GM18526 (cell line): ENCODE measurements around the gene MYO1E.

ENCODE experiments used
- POLR2A ChIP-seq: IDR thresholded peaks from 3 replicates; pipeline ENCODE4 v1.6.1; 2011; ENCODE audit not compliant: insufficient read length; ENCODE audit errors: extremely low read depth

MYO1E gene

GRCh38 chr15:59199626-59200465, 172.8 kb downstream of the MYO1E start:
- no peak for TF ChIP-seq POLR2A

- TF ChIP-seq POLR2A = no peak
Measured at GRCh38 chr15:59197454-59197853, 175.2 kb downstream of the MYO1E start.

GRCh38 chr15:59196416-59196815, 176.3 kb downstream of the MYO1E start:
- TF ChIP-seq POLR2A = no peak

- no peak for TF ChIP-seq POLR2A
Measured at GRCh38 chr15:59194639-59195325, 177.9 kb downstream of the MYO1E start.

DNA sequence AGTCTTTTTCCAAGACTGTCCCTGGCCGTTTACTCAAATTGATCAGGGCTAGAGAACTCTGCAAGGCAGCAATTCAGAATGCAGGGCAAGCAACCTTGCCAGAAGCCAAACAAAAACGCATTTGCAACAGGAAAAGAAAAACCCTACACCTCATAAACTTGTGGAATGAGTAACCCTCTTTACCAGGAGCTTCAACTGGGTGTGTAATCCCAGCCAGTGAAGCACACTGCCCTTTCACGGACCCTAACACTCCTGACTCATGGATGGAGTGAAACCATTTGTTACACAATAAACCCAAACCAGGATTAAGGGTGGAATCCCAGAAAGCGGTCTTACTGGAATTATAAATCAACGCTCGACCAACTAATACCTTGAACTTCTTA, 180.8 kb downstream of the MYO1E start:
- no peak for TF ChIP-seq POLR2A

DNA sequence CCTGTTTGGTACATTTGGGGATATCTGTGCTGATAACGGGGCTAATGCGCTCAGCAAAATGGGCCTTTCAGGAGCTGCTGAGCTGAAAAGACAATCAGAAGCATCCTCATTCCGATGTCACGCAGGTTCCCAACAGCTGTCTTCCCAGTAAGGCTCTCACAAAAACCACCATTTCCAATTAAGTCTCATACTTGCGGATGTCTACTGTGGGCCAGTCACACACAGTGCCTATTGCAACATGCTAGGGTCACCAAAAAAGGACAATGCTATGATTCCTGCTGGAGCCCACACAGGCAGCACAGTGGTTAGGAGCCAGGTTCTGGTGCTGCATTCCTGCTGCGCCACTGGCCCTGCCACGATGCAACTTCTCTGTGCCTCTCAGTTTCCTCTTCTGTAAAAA, 182.4 kb downstream of the MYO1E start:
- no peak for TF ChIP-seq POLR2A

DNA sequence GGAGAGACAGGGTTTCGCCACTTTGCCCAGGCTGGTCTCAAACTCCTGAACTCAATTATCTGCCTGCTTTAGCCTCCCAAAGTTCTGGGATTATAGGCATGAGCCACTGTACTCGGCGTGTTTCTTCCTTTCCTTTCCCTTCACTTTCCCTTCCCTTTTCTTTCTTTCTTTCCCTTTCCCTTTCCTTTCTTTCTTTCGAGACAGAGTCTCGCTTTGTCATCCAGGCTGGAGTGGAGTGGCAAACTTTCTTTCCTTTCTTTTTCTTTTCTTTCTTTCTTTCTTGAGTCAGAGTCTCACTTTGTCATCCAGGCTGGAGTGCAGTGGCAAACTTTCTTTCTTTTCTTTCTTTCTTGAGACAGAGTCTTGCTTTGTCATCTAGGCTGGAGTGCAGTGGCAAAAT, 183.4 kb downstream of the MYO1E start:
- TF ChIP-seq POLR2A = no peak

- TF ChIP-seq POLR2A = no peak
Measured at GRCh38 chr15:59186501-59186900, 186.2 kb downstream of the MYO1E start.

DNA sequence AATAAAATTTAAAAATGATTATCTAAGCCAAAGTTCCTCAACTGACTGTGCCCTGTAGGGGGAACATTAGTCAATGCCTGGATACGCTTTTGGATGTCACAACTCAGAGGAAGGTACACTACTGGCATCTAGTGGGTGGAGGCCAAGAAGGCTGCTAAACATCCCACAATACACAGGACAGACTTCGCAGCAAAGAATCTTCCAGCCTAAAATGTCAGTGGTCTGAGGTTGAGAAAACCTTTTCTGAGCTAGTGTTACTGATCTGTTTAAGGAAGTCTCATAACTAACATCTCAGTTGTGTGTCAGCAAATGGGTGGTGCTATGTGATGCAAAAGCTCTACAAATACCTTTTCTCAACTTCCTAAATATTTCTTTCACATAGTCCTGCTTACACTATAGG, 186.9 kb downstream of the MYO1E start:
- no peak for TF ChIP-seq POLR2A

DNA sequence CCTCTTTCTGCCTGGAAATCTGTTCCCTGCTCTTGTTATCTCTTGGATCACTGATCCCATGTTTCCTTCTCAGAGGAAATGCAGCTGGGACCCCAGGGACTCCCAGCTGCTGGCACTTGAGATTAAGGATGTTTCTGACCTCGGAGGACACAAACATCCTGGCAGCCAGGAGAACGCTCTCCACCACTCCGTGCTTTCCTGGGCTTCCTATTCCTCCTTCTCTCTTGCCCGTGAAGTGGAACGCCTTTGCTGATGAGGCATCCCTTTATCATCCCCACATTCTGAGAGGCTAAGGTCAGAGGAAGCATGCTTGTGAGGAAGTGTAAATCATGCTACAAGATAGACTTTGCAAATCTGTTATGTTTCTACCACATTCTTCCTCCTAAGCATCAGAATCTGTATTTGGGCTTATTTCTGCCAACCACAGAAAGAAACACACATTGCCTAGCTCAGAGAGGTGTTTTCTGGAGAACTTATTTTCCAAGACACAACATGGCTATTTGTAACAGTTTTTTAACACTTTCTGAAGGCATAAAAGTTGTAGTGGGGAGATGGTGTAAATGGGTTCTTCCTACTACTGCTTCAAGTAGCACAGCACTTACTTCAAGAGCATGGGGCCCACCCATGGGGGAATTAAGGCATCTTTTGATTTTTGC, 191.6 kb downstream of the MYO1E start:
- TF ChIP-seq POLR2A = no peak

DNA sequence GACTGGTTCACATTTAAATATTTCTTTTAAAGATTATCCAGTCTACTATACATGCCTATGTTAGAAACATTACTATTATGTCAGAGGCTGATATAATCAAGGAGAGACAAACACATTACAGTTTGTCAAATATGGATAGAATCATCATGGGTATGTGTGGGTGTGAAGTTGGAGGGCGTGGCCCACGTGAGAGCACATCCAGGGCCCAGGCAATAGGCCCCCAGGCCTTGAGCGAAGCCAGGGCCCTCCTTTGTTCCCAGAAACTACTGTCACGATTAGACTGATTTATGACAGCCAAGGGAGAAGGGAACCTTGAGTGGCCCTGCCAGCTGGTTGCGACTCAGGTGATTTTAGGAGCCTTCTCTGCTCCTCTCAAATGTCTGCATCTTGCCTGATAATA, 193.0 kb downstream of the MYO1E start:
- no peak for TF ChIP-seq POLR2A

- TF ChIP-seq POLR2A = no peak
Measured at GRCh38 chr15:59178151-59178695, 194.4 kb downstream of the MYO1E start.

- TF ChIP-seq POLR2A = no peak
Measured at GRCh38 chr15:59177317-59177660, 195.4 kb downstream of the MYO1E start.

- TF ChIP-seq POLR2A = no peak
Measured at GRCh38 chr15:59176653-59177316, 195.9 kb downstream of the MYO1E start.
